ENCODE data around the gene UTS2R.

- TF ChIP-seq CTCF (IDR thresholded peaks at IDR 0.05; ENCODE audit: low read depth, low read length) (no peak), EZH2phosphoT487 (IDR thresholded peaks at IDR 0.05; ENCODE audit: low read depth) (no peak)
Measured at GRCh38 chr17:82356845-82357355, 14.7 kb upstream of the UTS2R start.
